Heart left ventricle (tissue), 13 donors: ENCODE results near the gene PJA1.

ENCODE experiments used
- POLR2A ChIP-seq, 2 donors: fragments of 450-650 bp; IDR thresholded peaks; one replicate each; pipeline ENCODE4 v1.6.1; 2017; ENCODE audit warnings: antibody characterized with exemption in 2 of 2, mild to moderate bottlenecking in 2 of 2, moderate library complexity in 2 of 2
- TF ChIP-seq, protein P1 (sequence below), 12 donors: fragments of 200-600 bp; sonication (generic) in 4 of 12; IDR thresholded peaks; one replicate each; pipeline versions ENCODE4 v1.5.0 to v1.8.0; 2018 to 2022; ENCODE audit warnings: antibody characterized with exemption in 12 of 12, mild to moderate bottlenecking in 5 of 12
- donor health status: ischemic (EF 13 %, LVEDD 7.1; RV severe dilation, severe dysfunction).
- donor health status: DM: no; HTN: yes; CAD: no.
- donor health status: DM: no; HTN: no; CAD: no.
- donor health status: ischemic (EF 25% LVEDD 6.9; RV normal size, moderate dysfunction).
- donor health status: ischemic (EF 25% LVEDD 5.7; RV mildly dilated, moderate dysfunction).
- donor health status: ischemic (EF 35%, LVEDD 5.7; RV mildly dilated, moderate dysfunction).
- donor health status: nonischemic (EF 11% LVEDD 7.7; RV severe dilation, severe dysfunction).
- donor health status: DM: yes; HTN: yes; CAD: no.
- donor health status: PGD.
- donor health status: ischemic (EF 29% LVEDD 5.4; RV normal size, mild dysfunction).
- donor health status: nonischemic (EF 23%, LVEDD 6.1; RV moderate dilation, normal function).

DNA sequence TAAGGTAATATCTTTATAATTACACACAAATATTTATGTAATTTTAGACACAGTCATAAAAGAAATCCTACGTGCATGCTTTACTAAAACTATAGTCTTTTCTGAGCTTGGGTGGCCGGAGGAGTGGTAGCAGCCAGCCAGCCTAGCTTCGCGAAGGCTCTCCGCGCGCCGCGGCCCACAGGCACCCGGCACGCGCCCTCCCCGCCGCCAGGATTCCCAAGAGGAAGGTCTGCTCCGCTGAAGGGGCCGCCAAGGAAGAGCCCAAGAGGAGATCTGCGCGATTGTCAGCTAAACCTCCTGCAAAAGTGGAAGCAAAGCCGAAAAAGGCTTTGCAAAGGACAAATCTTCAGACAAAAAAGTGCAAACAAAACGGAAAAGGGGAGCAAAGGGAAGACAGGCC, 8.7 kb upstream of the PJA1 start:
- TF ChIP-seq POLR2A (IDR thresholded peaks at IDR 0.05): no peak
- TF ChIP-seq, protein P1, sequence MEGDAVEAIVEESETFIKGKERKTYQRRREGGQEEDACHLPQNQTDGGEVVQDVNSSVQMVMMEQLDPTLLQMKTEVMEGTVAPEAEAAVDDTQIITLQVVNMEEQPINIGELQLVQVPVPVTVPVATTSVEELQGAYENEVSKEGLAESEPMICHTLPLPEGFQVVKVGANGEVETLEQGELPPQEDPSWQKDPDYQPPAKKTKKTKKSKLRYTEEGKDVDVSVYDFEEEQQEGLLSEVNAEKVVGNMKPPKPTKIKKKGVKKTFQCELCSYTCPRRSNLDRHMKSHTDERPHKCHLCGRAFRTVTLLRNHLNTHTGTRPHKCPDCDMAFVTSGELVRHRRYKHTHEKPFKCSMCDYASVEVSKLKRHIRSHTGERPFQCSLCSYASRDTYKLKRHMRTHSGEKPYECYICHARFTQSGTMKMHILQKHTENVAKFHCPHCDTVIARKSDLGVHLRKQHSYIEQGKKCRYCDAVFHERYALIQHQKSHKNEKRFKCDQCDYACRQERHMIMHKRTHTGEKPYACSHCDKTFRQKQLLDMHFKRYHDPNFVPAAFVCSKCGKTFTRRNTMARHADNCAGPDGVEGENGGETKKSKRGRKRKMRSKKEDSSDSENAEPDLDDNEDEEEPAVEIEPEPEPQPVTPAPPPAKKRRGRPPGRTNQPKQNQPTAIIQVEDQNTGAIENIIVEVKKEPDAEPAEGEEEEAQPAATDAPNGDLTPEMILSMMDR (IDR thresholded peaks at IDR 0.05): no peak
